Kidney epithelial cell (primary cell): Measurements from ENCODE around the gene WSCD1. TPM values are rescaled to one million over a fixed set of nuclear protein-coding genes. Genes with fewer than 3 reads are reported as not detected.

Experiments
- DNase-seq: peaks from one replicate; pipeline ENCODE4 v3.0.0-alpha.2; 2010; ENCODE audit warnings: low read depth
- H3K27me3 ChIP-seq: 2 replicates; pipeline ENCODE4 v1.6.0; 2011; ENCODE audit warnings: low read length; ENCODE audit not compliant: control insufficient read depth, insufficient read depth
- H3K36me3 ChIP-seq: 2 replicates; pipeline ENCODE4 v1.5.1; 2011; ENCODE audit warnings: low read length; ENCODE audit not compliant: control insufficient read depth, insufficient read depth
- H3K4me3 ChIP-seq: 2 replicates; pipeline ENCODE4 v1.5.1; 2011; ENCODE audit warnings: low read depth, mild to moderate bottlenecking, control low read depth, low read length
- total RNA-seq: library from RNA; depleted of rRNA; stranded (reverse); fragments of >200 nt; gene quantifications from 2 replicates; pipeline ENCODE4 v1.2.3, GENCODE V29; 2015
- TF ChIP-seq, protein P1 (sequence below): IDR thresholded peaks from 2 replicates; pipeline ENCODE4 v1.5.1; 2011; ENCODE audit warnings: mild to moderate bottlenecking, moderate library complexity, low read length, control low read depth, inconsistent platforms; ENCODE audit not compliant: insufficient read depth, poor library complexity, severe bottlenecking

The WSCD1 gene
- total RNA-seq, 1 donor from 2014 or later, result 21.4 TPM

DNA sequence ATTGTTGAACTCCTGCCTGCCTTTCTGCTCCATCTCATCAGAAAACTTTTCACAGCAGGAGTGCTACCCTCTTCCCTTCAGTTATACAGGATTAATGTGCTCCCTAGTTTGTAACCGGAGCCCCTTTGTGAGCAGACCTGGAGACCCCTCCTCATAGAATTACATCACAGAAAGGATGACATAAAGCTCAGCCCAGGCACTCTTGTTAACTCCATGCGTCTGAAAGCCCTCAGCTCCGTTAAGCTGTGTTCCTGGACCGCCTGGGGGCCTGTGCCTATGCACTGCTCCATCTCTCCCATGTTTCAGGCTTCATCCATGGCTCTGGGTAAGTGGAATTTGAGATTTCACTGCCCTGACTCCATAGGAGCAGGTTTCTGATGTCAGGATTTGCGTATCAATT is 7.6 kb downstream of the WSCD1 start:
- Histone ChIP-seq H3K36me3 (no peaks in the 10 kb centered on the region), H3K4me3 (no peak overlapping the region), H3K27me3 (no peaks in the 10 kb centered on the region)
- DNase-seq, result no peak
- TF ChIP-seq, protein P1, sequence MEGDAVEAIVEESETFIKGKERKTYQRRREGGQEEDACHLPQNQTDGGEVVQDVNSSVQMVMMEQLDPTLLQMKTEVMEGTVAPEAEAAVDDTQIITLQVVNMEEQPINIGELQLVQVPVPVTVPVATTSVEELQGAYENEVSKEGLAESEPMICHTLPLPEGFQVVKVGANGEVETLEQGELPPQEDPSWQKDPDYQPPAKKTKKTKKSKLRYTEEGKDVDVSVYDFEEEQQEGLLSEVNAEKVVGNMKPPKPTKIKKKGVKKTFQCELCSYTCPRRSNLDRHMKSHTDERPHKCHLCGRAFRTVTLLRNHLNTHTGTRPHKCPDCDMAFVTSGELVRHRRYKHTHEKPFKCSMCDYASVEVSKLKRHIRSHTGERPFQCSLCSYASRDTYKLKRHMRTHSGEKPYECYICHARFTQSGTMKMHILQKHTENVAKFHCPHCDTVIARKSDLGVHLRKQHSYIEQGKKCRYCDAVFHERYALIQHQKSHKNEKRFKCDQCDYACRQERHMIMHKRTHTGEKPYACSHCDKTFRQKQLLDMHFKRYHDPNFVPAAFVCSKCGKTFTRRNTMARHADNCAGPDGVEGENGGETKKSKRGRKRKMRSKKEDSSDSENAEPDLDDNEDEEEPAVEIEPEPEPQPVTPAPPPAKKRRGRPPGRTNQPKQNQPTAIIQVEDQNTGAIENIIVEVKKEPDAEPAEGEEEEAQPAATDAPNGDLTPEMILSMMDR, result no peak

DNA sequence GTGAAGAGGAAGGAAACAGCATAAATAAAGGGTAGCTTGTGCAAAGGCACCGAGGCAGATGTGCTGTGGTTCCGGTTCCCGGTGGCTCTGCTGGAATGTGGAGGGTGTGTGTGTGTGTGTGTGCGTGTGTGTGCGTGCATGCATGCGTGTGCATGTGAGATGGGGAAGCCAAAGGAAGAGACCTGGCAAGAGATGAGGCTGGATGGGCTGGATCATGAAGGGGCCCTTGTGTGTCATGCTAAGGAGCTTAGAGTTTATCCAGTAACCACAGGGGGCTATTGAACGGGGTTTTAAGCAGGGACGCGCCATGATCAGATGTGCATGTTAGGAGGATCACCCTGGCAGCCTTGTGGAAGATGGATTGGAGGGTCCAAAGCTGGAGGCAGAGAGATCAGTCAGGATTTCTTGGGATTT is 8.3 kb downstream of the WSCD1 start:
- no peak for DNase-seq
- no peaks in the 10 kb centered on the region for H3K36me3 ChIP-seq
- no peak overlapping the region for H3K4me3 ChIP-seq
- no peaks in the 10 kb centered on the region for H3K27me3 ChIP-seq
- TF ChIP-seq, protein P1, result no peak

DNA sequence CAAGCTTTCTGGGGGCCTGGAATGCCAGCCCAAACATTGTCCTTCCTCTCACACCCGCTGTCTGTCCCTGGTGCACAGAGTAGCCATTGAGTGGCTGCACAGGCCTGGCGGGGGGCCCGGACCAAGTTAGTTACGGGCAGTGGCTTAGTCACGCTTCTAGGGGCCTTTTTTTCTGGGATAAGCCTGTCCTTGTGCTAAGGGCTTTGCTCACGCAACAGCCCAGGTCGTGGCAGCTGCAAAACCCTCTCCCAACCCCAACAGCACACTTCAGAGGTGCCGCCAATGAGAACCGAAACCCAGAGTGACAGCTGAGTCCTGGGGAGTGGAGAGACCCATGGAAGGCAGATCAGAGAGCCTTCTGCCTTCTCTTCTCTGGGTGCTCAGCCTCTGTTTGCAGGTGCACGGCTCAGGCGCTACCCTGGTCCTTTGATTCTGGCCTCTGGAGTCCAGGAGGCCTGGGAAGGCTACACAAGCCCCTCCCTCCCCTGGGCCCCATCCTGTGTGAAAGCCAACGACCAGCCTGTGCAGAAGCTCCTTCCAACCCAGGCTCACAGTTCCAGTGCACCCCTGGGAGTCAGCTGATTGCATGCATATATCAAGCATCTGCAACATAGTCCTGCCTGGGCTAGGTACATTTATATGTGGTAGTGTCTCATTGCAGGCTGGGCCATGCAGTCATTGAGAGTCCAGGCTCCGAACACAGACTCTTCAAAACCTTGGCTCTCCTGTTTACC is 9.1 kb downstream of the WSCD1 start:
- no peaks in the 10 kb centered on the region for H3K36me3 ChIP-seq
- H3K4me3 ChIP-seq, result no peak overlapping the region
- no peak for DNase-seq
- TF ChIP-seq, protein P1, result no peak
- H3K27me3 ChIP-seq, result no peaks in the 10 kb centered on the region

DNA sequence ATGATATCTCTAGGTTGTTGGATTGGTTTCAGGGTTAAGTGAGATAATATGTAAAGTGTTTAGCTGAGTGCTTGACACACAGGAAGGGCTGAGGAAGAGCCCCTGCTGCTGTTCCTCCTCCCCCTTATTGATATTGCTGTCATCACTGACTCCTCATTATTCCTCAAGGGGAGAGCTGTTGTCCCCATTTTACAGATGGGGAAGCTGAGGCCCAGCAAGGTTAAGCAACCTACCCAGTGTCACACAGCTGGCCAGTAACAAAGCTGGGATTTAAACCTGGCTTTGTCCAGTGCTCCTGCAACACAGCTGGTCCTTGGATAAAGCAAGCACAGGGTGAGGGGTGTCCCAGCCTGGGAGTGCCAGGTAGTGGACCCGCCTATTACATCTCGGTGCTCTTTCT is 9.8 kb downstream of the WSCD1 start:
- TF ChIP-seq, protein P1, result no peak
- DNase-seq, result no peak
- H3K4me3 ChIP-seq, result no peak overlapping the region

DNA sequence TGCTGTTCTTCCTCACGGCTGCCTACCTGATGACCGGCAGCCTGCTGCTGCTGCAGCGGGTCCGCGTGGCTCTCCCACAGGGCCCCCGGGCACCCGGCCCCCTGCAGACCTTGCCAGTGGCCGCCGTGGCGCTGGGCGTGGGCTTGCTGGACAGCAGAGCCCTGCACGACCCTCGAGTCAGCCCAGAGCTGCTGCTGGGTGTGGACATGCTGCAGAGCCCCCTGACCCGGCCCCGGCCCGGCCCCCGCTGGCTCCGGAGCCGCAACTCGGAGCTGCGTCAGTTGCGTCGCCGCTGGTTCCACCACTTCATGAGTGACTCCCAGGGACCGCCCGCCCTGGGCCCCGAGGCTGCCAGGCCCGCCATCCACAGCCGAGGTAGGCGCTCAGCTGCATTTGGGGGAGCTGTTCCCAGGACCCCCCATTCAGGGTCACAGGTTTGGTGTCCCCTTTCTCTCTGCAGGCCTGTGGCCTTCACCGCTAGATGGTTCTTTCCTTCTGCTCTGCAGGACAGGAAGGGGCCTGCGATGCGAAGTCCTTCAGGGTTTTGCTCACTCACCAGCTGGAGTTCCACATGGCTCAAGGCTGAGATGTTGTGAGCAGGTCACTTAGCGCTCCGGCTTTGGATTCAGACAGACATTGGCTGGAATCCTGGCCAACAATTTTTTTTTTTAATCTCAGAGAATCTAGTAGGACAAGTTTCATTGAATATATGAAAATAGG is 10.7 kb downstream of the WSCD1 start:
- Histone ChIP-seq H3K4me3 (no peak overlapping the region), H3K27me3 (no peaks in the 10 kb centered on the region), H3K36me3 (no peaks in the 10 kb centered on the region)
- TF ChIP-seq, protein P1, result no peak
- DNase-seq, result no peak

More for the DNA sequence above, 9.8 kb downstream of the WSCD1 start:
- no peaks in the 10 kb centered on the region for H3K36me3 ChIP-seq
- no peaks in the 10 kb centered on the region for H3K27me3 ChIP-seq
